HCEC 1CT (cell line): ENCODE measurements around the gene FOXS1.
"Not testable (repeated sequence)": the region's sequence is repeated elsewhere in the genome, so short reads cannot be mapped to it uniquely, and the experiment has no call there.

Experiments used
- DNase-seq: peaks from one replicate; pipeline ENCODE4 v3.0.0-alpha.2; 2017

The FOXS1 gene

DNA sequence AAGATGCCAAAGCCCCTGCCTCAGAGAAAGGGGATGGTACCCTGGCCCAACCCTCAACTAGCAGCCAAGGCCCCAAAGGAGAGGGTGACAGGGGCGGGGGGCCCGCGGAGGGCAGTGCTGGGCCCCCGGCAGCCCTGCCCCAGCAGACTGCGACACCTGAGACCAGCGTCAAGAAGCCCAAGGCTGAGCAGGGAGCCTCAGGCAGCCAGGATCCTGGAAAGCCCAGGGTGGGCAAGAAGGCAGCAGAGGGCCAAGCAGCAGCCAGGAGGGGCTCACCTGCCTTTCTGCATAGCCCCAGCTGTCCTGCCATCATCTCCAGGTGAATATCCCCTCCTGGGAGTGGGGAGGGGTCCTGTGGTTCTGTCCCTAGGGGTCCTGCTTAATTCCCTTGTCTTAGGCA, 25.2 kb downstream of the FOXS1 start:
- no peak for DNase-seq

DNA sequence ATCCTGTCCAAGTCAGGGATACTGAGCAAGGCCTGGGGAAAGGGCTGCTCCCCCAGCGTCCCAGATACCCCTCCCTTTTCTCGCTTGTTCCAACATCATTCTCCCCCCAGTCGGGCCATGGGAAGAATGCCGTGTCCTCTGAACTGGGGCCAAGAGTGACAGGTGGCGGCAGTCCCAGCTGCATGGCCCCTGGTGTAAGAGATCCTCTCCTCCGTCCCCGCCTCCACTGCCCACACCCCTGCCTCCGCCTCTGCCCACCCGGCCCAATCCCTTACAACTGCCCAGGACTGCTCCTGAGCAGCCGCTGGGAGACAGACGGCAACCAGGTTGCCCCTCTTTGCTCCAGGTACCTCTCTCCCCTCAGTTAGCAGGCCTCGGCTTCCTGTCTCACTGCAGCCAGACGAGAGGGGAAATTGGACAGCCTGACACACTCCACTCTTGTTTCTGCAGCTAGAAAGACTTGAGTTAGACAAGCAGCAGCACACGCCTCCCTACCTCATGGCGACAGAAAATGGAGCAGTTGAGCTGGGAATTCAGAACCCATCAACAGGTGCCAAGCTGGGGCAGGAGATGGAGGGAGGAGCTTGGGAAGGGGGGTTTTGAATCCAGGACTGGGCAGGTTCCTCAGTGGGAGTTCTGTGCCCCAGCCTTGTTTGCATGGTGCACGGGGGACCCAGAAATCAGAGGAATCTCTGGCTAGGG, 26.2 kb downstream of the FOXS1 start, which contains the start of gene MYLK2:
TSS of gene MYLK2 (plus strand) at position 274 of the 702 bp plus-strand sequence. CDS start at position 499, 225 bp downstream.
- no peak for DNase-seq

DNA sequence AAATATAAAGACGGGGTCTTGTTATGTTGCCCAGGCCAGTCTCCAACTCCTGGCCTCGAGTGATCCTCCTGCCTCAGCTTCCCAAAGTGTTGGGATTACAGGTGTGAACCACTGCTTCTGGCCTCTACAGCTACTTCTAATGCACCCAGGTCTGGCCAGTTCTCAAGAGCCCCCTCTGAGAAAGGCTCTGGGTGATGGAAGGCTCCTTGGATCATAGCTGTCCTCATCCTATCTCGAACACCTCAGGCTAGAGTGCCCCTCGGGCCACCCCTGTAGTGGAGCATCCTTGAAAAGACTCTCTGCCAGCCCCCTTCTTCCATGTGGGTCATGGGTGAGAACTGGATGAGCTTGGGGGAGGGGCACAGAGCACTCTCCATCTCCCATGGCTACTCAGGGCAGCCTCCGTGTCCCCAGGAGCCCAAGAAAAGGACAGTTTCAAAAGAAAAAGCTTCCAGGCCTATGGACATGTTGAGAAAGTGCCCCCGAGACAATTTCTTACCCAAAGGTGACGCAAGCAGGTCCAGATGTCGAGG, 27.0 kb downstream of the FOXS1 start:
- no peak for DNase-seq

DNA sequence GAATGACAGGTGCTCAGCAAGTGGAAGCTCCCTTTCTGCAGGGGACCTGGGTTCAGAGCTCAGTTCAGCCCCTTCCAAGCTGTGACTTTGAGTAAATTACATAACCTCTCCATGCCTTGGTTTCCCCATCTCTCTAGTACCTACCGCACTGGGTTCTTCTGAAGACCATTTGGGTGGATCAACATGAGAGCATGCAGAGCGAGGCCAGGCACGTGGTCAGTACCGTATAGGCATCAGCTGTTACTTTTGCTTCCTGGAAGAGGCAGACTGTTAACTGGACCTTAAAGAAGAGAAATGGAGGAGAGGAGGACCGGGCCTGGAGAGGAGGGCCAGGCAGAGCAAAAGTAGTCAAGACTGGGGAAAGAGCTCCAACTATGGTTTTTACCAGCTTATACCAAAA, 27.9 kb downstream of the FOXS1 start:
- no peak for DNase-seq

DNA sequence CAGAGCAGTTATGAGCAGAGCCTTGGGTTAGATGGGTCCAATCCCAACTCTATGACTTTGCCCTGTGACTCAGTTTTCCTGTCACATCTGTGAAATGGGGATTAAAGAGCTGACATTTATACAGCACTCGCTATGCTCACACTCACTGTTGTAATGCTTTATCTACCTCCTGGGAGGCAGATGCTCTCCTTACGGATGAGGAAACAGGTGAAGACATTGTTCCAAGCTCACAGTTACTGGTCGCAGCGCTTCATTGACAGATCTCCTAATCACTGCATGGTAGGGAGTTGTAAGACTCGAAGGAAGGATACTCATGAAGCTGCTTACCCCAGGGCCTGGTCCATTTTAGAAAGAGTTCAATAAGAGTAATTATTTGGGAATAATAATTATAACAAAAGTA, 29.2 kb downstream of the FOXS1 start:
- DNase-seq = no peak

DNA sequence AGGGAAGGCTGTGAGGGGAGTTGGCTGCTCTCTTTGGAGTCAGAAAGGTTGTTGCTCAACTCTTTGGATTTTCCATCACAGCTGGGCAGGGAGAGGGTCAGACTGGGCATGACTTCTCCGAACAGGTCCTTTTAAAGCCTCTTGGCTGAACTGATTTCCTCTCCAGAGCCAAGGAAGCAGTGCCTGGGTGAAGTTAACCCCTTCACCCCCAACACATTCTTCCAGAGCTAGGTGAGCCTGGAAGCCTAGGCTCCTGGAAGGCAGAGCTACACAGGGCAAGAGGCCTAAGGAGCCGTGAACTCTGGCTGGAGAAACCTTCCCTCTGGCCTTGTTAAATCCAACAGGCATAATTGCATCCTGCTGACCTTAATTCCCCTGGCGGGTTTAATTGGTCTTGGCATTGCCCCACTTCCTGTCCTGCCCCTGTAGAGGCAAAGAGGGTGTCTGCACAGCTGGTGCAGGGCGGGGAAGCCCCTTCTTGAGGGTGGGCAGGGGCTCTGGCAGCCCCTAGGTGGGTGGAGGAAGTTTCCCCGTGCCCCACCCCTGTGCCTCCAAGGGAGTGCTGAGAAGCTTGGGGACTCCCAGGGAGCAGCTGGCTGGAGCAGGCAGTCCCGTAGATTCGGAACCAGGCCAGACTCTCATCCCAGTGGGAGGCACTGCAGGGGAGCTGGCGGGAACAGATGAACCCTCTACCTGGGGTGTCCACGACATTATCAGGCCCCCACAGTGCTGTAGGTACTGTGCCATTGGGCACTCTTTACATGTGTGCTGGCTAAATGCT, 29.8 kb downstream of the FOXS1 start:
- DNase-seq = no peak

DNA sequence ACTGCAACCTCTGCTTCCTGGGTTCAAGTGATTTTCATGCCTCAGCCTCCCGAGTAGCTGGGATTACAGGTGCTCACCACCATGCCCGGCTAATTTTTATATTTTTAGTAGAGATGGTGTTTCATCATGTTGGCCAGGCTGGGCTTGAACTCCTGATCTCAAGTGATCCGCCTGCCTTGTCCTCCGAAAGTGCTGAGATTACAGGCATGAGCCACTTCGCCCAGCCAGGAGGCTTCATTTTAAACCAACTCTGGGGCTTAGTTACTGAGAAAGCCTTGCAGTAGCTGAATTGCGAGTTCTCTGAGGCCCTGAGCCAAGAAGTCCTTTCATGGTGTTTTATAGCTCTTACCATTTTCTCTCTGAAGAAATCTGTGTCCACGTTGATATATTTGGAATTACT, 31.3 kb downstream of the FOXS1 start:
- not testable (repeated sequence) for DNase-seq

DNA sequence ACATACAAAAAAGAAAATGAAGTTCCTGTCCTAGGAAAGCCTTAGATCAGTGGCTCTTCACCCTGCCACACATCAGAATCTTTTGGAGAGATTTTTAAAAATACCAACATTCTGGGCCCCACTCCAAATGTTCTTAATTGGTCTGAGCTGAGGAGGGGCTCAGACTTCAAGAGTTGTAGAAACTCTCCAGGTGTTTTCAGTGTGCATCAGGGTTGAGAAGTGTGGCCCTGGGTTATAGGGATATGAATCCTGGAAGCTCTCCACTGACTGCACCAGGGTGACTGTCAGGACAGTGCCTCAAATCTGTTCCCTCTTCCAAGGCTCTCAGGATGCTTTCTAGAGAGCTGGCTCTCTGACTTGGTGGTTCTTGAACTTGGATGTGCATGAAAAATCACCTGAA, 31.8 kb downstream of the FOXS1 start:
- no peak for DNase-seq

DNA sequence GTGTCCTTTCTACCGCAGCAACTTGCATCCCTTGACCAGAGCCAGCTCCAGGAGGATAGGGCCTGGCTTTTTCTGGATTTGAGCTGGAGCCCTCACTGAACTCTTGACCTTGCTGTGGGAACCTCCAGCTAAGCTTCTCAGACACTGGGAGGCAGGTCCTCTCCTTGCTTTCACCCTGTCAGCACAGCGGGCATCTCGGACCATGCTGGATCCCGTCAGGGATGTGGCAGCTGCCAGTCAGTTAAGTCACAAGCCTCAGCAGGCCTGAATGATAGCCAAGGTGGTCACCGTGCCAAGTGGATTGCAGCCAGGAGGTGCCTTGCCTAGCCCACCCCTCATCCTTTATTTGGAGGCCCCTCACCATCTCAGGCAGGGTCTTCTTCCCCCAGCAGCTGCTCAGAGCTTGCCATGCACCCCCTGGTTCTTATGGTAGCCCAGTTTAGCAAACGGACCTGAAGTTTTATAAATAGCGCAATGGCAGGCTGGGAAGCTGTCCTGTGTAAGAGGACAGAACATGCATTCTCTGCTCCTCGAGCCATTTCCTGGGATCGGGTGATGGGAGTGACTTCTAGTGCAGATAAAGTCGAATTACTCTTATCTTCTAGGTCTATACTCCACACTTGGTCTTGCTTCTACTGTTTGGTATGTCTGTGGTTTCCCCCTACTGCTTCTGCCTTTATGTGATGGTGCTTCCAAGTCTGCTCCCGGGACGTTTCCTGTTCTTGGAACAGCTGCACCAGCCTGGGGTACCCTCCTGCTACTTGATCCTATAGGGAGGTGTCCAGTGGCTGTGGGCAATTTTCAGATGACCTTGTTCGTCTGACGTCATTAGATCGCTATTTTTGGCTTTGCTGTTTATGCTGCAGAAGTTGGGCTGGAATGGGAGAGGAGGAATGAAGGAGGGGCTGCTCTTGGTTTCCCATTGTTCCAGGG, 33.3 kb downstream of the FOXS1 start:
- peak; percentile 62 for DNase-seq

DNA sequence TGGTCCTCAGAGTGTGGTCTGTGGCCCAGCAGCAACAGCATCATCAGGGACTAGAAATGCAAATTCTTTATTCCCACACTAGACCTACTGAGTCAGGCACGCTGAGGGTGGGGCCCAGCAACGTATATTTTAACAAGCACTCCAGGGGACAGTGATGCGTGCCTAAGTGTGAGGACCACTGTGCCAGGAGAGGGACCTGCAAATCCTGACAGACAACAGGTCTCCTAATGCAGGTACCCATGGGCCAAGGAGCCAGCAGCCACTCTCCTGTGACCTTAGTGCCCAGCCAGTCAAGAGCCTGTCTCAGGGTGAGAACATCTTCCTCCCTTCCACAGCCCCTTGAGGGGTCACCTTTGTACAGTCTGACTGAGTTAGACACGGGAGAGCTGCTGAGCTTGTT, 34.2 kb downstream of the FOXS1 start:
- DNase-seq = no peak

DNA sequence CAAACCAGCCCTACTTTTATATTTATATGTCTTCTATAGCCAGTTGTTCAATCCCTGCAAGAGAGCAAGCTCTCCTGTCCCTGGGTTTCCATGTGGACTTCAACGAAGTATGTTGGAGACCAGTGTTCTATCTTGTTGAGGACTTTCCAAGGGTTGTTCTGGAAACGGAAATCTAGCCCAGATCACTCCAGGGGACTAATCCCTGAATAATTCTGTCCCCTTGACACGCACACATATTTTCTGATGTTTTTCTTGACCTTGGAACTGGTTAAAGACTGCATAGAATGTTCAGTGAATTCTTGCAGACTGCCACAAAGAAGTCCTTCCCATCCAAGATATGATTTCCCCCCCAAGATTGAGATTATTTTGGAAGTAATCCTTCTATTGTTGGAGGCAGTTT, 35.7 kb downstream of the FOXS1 start:
- no peak for DNase-seq

DNA sequence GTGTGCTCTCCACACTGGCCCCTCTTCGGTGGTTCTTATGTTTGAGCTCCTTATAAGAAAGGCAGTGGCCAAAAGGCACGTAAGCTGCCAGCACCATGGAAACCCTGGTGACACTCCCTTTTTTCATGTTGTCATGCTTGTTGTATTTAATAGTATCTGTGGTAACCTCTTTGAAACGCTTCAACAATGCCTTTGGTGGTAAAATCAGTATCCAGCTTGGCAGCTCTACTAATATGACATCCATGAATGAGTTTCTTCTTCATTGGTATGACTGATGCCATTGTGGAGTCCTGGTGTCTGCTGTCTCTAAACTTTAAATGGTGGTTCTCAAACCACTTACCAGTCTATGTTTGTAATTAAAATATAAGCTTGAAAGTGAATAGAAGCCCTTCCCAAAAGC, 36.9 kb downstream of the FOXS1 start:
- no peak for DNase-seq

DNA sequence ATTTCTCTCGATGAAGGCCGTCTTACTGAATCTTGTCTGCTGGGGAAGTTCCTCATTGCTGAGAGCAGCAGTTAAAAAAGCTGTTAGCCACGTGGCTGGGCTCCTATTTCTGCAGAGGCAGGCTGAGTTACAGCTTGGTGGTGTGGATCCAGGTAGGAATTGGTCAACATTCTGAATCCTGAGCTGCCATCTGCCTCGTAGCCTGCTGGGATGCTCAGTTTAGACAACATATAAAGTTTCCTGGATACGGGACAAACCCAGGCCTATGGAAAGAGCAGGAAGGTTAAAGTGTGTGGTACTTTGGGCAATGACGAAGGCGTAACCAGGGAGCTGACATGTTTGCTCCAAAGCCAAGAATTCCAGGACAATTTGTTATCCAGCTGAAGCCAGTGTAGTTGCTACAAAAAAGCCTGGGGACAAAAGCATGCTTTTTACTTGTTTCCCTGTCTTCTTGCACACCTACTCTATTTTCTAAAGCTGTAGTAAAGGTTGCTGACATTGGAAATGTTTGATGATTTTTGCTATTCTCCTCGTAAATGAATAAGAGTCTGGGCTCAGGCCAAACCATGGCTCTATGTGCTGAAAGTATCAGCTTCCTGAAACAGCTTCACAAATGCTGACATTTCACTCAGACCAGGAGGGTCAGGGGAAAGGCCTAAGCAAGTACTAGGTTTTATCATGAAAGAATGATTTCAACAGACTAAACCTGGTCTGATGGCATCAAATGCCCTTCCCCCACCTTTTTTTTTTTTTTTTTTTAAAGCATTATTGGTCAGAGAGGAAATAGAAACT, 38.6 kb downstream of the FOXS1 start:
- no peak for DNase-seq

DNA sequence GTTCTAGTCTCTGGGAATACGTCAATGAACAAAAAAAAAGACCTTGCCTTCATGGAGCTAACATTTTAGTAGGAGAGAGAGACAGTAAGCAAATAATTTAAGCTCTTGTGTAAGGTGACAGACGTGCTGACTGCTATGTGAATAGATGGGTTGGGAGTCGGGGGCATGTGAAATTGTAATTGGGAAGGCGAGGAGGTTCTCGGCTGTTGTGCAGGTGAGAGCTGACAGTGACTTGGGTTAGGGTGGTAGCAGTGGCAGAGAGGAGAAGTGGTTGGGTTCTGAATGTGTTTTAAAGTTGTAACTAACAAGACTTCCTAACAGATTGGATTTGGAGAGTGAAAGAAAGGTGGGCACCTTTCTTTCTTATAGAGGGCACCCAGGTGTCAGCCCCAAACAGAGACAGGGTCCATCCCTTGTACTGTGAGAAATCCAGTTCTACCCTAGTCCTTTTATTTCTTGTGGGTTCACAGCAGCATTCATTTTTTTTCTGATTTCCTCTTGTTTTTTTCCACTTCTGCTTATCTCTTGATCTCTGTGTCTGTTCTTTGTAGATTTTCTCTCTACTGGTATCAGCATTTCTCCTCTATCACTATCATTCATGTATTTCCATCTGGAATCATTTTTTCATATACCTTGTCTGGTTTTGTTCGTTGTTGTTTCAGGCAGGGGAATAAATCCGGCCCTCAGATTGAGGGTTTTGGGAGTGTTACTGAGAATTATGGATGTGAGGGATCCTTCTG, 41.7 kb downstream of the FOXS1 start:
- no peak for DNase-seq

DNA sequence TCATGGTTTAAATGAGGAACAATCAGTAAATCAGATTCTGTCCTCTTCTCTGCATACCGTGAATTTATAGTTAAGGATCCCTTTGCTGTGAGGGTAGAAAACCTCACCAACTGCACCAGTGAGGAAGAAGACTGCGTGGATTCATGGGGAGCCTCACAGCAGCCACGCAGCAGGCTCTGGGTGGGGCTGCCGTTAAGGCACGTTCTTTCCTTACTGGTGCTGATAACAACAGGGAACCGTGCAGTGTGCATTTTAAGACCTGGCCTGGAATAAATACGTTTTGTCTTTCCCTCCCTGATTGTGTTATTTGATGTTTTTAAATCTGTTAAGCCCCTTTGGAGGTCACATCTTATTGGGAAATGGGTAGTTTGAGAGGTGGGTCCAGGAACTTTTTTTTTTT, 43.9 kb downstream of the FOXS1 start:
- DNase-seq = no peak

DNA sequence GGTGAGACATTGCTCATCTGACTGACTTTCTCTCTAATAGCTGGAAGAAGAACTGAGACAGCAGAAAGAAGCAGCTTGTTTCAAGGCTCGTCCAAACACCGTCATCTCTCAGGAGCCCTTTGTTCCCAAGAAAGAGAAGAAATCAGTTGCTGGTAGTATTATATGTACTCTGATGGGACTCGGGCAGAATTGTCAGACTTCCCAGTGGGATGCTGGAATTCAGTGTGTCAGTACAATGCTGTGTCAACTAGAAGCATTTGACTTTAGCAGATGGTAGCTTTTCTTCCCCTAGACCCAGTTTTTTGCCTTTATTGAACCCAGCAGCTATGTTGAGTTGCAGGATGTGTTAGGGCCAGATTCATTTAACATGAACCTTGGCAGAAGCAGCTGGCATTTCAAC, 48.0 kb downstream of the FOXS1 start:
- no peak for DNase-seq
